Left lobe of liver (tissue), 2 donors: Measurements from ENCODE around the gene CHKA. TPM values are rescaled to one million over a fixed set of nuclear protein-coding genes. Genes with fewer than 3 reads are reported as not detected.

Source experiments
- ATAC-seq: fragments of 200-7000 bp; cut with Tn5 transposase; one replicate; pipeline ENCODE4 v1.9.1; 2020; ENCODE audit warnings: mild to moderate bottlenecking, moderate library complexity
- DNase-seq: peaks from one replicate; pipeline ENCODE4 v3.0.0-alpha.2; 2020; ENCODE audit warnings: low spot score
- total RNA-seq: library from RNA; stranded (reverse); gene quantifications from one replicate; pipeline ENCODE4 v1.2.1, GENCODE V29; 2021
- donor health status: DM: no; HTN: no; CAD: no; lungs with moderate emphysema.
- donor health status: DM: no; HTN: yes; CAD: no.

CHKA gene
- total RNA-seq, 1 donor from 2014 or later, result 15.5 TPM

DNA sequence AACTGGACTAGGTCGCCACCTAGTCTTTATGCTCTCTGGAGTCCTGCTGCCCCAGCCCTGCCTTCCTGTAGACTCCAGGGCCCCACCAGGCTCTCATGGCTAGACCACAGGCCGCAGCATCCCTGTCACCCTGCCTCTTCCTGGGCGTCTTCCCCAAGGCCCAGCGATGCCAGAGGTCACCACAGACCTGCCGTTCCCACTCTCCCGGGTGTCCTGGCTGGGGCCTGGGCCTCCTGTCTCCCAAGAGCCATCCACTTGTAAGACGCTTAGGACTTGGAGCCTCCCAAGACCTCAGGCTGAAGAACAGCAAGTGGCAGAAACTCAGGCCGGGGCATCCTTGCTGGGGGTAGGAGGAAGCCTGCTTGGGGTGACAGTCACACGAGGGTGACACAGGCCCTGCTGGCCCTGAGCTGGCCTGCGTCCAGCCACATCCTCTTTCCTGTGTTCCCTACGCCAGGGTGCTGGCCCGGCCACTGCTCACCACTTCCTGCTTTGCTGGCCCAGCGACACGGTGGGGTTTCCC, 84.4 kb downstream of the CHKA start:
- ATAC-seq, result no peak
- DNase-seq, result peak; percentile 69

DNA sequence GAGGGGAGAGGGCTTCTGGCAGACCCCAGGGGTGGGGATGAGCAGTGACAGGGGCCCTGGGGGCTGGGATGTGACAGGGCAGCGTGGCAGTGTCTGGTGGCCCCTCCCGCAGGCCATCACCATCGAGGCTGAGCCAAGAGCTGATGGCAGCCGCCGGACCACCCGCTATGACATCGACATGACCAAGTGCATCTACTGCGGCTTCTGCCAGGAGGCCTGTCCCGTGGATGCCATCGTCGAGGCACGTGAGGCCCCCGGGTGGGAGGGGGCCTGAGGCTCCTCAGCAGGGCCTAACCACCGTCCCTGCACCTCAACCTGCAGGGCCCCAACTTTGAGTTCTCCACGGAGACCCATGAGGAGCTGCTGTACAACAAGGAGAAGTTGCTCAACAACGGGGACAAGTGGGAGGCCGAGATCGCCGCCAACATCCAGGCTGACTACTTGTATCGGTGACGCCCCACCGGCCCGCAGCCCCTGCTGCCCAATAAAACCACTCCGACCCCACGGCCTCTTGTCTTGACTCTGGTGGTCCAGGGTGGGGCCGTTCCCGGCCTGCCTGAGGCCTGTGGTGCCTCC, 85.0 kb downstream of the CHKA start:
- ATAC-seq, result no peak
- DNase-seq, result no peak

DNA sequence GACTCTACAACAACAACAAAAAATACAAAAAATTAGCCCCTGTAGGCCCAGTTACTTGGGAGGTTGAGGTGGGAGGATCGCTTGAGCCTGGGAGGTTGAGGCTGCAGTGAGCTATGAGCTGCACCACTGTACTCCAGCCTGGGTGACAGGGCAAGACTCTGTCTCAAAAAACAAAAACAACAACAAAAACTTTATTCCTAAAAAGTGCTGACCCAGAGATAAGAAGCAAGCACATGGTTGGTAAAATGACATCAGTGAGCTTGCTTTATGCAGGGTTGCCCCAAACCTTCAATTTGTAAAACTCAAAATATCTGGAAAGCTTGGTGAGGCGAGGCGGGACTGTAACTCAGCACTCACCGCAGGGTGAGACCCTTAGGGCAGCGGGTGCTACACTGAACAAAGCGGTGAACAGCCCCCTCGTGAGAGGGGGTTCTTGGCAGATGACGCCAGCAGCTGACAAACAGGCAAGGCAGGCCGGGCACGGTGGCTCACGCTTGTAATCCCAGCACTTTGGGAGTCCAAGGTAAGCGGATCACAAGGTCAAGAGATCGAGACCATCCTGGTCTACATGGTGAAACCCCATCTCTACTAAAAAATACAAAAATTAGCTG, 85.8 kb downstream of the CHKA start:
- DNase-seq (no peak), ATAC-seq (no peak)

DNA sequence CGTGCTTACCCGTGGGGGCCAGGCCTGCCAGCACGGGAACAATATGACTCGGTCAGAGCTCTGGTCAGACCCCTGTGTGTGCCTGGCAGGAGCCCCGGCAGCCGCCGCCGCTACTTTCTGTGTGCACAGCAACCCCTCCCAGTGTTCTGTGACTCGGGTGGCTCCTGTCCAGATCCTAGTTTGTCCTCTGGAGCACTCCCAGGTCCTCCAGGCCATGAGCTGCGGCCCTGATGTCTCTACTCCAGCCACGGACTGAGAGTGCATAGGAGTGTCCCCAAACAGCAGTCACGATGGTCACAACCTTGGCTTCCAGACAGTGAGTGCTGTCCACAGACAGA, 87.5 kb downstream of the CHKA start:
- DNase-seq (peak; percentile 91), ATAC-seq (peak; percentile 49)

DNA sequence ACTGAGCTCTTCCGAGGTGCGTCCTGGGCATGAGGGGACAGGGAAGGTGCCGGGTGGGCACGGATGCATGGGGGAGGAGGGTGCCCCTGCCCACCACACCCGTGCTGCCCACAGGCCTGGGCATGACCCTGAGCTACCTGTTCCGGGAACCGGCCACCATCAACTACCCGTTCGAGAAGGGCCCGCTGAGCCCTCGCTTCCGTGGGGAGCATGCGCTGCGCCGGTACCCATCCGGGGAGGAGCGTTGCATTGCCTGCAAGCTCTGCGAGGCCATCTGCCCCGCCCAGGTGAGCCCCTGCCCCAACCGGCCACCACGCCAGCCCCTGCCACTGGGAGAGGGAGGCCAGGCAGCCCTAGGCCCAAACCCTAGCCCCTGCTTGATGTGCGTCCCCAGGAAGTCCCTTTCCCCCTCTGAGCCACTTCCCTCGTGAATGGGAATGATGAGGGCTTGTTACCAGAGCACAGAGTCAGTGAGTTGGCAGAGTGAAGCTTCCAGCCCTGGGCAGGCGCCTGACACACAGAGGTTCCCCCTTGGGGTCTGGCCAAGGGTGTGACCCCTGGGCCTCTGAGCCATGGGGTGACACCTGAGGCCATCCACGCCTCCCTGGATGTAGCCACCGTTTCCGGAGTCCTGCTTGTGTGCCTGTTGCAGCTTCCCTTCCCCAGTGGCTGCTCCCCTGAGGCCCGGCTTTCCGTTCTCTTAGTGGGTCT, 88.0 kb downstream of the CHKA start:
- ATAC-seq (peak; percentile 1), DNase-seq (no peak)

DNA sequence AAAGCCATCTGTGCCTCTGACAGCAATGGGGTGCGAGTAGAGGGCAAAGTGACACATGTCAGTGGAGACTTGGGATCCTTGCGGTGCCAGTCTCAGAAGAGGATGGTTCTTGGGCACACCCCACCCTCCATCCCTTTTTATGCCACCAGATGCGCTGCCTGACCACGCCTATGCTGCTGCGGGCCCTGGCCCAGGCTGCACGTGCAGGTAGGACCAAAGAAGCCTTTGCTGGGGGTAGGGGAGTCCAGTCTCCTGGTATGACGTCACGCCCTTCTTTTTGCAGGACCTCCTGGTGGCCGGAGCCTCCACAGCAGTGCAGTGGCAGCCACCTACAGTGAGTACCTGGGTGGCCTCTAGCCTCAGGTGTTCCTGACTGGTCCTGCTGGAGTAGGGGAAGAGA, 89.2 kb downstream of the CHKA start:
- ATAC-seq (no peak), DNase-seq (no peak)

DNA sequence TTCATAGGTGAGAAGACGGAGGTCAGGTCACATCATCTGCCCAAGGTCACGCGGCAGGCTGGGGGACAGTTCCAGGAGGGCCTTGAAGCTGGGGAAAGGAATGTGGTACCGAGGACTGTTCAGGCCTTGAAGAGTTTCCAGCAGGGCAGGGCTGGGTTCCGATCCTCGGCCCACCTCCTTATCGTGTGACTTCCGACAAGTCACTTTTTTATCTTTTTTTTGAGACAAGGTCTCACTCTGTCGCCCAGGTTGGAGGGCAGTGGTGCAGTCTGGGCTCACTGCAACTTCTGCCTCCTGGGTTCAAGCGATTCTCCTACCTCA, 90.1 kb downstream of the CHKA start:
- ATAC-seq (peak; percentile 6), DNase-seq (no peak)

DNA sequence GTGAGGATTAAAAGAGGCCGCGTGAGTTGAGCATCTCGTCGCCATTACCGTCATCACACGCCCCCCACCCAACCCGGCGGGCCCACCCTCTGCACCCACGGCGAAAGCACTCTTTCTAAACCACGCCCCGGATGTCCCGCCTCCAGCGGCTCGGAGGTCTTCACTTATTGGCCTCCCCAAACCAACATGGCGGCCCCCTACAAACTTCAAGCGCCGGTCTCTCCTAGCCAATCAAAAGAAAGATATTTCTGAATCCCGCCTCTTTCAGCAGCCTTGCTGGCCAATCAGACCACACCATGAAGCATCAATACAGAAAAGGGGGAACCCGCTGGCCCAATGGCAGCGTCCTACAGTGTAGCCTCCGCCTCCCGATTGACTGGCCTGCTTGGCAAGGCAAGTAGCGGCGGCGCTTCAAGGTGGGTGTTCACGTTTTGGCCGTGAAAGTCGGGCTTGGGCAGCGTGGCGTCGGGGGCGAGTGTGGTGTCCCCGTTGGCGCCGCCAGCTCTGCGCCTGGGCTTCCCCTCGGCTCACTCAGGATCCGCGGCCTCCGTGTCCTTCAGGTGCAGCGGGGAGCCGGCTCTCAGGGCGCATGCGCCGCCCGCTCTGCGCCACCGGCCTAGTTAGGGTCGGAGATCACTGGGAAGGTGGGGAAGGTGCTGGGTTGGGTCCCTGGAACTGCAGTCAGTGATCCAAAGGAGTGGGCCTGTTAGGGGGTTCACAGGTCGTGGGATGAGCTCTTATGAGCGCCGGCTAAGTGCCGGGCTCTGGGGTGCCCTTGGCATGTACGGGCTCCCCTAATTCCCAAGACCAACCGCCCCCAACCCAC, 90.7 kb downstream of the CHKA start, which contains the start of gene NDUFS8:
Gene NDUFS8 (plus strand): TSS at position 364 of the 826 bp plus-strand sequence. CDS start 1,471 bp downstream, outside the sequence.
- ATAC-seq, result peak; percentile 81

DNA sequence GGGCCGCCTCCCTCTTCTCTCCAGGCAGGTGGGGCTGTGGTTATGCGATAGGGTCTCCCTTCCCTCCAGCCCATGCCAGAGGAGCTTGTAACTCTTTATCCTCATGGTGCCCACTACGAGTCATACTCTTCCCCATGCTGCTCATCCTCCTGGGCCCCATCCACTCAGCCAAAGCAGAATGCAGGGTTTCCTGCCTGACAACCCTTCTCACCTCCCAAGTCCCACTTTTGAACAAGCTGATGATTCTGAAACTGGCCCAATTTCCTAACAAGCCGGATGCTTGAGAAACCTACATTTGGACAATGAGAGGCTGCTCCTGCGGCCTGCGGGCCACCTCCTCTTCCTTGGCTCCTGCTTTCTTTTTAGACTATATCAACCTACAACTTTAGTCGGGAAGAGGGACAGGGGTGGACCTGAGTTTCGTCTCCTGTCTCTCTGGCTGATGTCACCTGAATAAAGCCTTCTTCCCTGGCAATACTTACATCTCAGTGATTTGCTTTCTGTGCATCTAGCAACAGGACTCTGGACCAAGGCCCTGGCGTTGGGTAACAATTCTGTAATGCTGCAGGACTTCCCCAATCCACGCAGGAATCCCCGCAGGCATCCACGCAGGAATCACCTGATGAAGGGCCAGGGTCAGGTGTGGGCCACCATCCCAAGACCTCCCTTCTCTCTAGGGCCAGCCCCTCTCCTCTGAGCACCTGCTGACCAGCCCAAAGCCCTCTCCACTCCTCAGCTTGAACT, 92.2 kb downstream of the CHKA start:
- ATAC-seq, result no peak
- DNase-seq, result no peak

More for the DNA sequence above, 90.7 kb downstream of the CHKA start, which contains the start of gene NDUFS8:
- peak; percentile 96 for DNase-seq

DNA sequence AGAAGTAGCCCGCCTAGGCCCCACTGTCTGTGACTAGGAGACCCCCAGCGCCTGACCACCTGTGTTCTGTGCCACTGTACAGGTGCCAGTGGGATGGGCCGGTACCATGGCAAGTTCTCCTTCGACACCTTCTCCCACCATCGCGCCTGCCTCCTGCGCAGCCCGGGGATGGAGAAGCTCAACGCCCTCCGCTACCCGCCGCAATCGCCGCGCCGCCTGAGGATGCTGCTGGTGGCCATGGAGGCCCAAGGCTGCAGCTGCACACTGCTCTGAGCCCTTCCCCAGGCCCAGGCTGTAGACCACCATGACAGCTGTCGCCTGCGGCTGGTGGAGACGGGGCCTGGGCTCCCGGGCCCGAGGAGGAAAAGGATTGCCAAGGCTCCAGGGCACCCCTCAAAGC, 93.5 kb downstream of the CHKA start:
- ATAC-seq, result no peak
- DNase-seq, result no peak

DNA sequence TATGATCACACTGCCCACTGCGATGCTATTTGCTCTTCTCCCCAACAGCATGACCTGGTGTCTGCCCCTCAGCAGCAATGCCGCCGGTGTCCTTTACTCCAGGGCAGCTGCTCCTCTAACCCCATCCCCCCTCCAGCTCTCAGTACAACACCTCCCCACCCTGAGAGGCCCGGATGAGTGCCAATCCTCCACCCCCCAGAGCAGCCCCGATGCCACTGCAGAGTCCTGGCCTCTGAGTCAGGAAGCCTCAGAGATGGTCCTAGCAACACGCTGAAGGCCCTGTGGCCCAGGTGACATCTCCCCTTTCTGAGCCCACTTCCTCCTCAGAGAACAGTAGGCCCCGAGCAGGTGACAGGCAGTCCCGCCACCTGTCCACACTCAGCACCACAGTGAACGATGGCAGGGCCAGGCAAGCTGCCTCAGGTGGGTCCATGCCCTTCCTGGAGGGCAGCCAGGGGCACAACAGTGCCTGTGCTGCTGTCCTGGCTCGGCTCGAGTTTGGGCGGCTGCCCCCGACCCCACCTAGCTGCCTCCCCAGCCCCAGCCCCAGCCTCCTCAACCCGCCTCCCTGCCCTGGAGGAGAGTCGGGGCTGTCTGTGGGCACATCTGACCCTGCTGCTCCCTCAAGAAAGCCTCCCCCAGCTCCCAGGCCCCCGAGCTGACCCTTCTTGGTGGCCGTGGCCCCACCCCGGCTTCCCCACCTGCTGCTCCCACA, 94.6 kb downstream of the CHKA start:
- no peak for DNase-seq
- ATAC-seq, result no peak

DNA sequence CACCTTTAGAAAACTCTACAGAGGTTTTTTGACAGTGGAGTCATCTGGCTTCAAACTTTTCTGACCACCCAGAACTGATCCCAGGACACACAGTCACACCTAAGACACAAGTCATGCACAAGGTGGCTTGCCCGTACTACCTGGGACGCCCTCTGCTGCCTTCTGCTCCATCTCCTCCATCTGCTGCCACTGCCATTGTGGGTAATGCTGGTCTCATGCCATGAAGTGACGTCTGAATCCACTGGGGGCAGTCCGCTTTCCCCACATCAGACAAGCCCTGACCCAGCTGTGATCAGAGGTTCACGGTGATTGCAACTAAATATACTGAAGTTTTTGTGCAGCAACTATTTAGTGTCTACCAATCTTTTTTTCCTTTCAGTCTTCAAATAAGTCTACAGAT, 96.1 kb downstream of the CHKA start:
- ATAC-seq (peak; percentile 9), DNase-seq (no peak)

DNA sequence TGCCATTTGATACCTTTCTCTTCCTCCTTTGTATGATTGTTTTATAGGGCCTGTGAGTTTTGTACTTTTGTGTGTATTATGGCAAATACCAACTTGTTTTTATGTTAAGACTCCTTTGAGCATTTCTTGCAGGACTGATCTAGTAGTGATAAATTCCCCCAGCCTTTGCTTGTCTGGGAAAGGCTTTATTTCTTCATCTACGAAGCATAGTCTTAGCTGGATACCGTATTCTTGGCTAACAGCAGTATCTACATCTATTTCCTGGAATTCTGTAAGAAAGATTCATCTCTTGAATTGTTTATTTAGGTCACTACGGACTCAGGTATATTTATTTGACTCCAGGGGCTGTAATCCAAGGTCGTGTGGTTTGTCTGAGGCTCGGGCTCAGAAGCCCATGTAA, 96.7 kb downstream of the CHKA start:
- DNase-seq, result no peak
- ATAC-seq, result no peak

DNA sequence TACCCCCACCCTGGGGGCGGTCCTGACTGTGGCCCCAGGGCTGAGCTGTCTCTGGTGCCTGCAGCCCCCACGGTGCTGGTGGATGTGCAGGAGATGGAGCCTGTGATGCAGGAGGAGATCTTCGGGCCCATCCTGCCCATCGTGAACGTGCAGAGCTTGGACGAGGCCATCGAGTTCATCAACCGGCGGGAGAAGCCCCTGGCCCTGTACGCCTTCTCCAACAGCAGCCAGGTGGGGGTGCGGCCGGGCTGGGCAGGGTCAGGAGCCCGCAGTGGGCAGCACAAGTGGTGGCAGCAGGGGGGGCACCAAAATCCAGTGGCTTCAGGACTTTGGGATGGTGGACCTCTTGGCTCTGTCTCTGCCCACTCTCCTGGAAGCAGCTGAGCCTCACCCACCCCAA, 98.7 kb downstream of the CHKA start:
- DNase-seq (no peak), ATAC-seq (no peak)

DNA sequence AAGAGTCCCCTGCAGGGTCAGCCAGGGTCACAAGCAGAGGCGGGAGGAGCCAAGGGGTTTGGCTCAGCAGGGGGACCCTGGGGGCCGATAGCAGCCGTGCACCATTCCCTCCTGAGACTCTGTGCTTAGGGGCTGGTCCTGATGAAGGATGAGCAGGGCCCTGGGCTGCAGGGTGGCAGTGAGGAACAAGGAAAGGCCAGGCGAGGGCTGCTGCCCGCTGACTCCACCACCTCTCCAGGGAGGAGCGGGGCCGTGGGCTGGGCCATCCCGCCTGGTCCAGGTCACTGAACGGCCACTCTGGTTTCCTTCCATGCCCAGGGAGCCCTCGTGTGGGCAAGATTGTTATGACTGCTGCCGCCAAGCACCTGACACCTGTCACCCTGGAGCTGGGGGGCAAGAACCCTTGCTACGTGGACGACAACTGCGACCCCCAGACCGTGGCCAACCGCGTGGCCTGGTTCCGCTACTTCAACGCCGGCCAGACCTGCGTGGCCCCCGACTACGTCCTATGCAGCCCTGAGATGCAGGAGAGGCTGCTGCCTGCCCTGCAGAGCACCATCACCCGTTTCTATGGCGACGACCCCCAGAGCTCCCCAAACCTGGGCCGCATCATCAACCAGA, 99.9 kb downstream of the CHKA start:
- peak; percentile 88 for ATAC-seq
- peak; percentile 70 for DNase-seq

DNA sequence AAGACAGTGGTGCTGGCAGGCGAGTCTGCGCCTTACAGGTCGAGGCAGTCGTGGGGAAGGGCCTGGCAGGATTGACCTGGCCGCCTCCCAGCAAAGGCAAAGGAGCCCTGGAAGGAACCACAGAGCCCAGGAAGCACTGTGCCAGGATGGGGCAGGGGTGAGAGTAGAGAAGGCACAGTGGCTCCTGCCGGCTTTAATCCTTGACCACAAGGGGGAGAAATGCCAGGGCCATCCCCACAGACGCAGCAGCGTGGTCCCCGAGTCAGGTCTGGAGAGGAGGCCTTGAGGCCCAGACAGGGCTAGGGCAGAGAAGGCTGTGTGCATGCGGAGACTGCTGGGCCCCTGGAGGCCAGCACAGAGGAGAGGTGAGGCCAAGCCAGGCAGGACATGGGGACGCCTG, 100.6 kb downstream of the CHKA start:
- DNase-seq (no peak), ATAC-seq (no peak)

DNA sequence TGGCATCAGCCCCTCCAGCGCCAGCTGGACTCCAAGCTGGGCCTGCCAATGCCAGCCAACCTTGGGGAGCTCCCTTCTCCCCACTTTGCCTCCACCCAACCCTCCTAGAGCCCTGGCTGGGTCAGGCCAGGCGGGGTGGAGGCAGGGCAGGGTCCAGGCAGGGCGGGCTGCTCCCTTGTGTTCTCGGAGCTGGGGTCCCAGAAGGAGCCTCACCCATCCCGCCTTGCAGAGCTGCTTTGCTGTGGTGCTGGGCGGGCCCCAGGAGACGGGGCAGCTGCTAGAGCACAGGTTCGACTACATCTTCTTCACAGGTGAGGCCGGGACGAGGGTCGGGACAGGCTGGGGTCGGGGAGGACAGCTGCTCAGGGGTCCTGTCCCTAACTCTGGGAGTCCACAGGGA, 101.7 kb downstream of the CHKA start:
- ATAC-seq (no peak), DNase-seq (no peak)

DNA sequence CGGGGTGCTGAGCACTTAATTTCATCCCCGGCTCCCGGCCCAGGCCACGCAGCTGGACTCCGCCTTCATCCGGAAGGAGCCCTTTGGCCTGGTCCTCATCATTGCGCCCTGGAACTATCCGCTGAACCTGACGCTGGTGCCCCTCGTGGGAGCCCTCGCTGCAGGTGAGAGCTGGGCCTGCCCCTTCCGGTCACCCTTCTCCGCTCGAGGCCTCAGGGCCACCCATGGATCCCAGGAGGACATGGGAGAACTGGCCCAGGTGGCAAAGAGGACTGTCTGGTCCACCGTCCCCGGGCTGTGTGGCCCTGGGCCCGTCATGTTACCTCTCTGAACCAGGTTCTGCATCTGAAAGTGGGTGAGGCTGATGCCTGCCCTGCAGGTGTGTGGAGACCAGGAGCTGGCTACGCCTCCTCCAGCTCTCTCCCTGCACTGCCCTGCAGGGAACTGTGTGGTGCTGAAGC, 102.4 kb downstream of the CHKA start:
- DNase-seq, result no peak
- no peak for ATAC-seq

DNA sequence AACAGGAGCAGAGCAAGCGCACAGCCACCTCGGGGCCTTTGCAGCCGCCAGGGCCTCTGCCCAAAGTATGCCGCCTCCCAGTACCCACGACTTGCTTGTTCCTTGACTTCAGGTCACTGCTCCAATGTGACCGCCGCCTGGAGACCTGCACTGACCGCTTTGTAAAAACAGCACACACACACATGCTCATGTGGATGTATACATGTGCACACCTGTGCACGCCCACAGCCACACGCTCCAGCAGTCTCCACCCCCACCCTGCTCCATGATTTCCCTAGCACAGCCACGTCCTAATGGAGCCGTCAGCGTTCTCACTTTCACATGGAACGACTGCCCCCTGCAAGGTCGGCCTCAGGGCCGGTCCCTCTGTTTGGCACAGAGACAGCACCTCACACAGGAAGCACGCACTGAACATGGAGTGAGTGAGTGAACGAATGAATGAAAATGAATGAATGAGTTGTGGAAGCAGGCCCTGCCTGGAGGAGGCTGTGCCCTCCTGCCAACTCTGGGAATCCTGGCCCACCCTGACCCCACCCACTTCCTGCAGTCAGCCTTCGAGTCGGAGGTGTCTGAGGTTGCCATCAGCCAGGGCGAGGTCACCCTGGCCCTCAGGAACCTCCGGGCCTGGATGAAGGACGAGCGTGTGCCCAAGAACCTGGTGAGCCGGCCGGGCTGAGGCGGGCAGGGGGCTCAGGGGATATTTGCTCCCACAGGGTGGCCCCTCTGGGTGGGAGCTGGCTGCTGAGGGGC, 103.0 kb downstream of the CHKA start:
- no peak for ATAC-seq
- DNase-seq, result no peak
